HG03342 (cell line): ENCODE data around the gene SAMSN1.
"Not testable (repeated sequence)": the region's sequence is repeated elsewhere in the genome, so short reads cannot be mapped to it uniquely, and the experiment has no call there.

ENCODE experiments used
- ATAC-seq: cut with Tn5 transposase; IDR thresholded peaks from one replicate; pipeline ENCODE4 v1.9.1; 2021; ENCODE audit warnings: mild to moderate bottlenecking, moderate library complexity; ENCODE audit not compliant: unreplicated experiment

Gene SAMSN1

DNA sequence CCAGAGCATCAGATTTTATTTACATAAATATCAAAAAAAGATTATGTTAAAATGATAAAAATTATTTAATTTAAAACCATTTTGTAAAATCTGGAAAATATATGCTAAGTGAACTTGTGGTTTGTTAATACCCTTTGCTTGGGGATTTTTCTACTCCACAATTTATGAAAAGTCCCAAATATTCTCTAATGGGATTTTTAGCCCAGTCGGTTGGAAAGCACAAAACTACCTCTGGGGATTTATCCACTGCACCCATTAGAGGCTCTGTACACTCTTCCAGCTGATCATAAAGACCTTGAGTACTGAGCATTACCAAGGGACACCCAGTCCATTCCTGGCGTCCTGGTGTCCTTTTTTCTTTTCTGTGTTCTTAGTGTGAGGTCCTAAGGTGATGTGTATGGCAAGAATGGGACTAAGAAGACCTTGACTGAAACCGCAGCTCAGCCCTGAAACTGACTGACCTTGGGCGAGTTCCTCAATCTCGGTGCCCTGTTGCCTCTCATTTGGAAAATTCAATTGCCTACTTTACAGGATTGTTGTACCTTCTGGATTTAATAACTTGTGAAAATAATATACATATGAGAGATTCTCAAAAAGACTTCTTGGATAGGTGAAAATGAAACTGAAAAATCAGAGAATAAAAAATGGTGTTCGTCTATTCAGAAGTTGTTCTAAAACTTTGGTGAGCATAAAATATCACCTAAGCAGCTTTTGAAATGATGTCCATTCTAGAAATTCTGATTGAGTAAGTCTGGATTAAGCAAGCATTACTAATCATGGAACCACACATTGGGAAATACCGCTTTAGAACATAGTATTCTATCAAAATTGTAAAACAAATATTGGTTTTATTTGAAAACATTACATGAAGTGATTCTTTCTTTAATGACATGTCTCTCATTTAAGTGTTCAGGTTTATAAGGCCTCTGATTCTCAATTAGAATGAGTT, 21.5 kb upstream of the SAMSN1 start:
- ATAC-seq: no peak

DNA sequence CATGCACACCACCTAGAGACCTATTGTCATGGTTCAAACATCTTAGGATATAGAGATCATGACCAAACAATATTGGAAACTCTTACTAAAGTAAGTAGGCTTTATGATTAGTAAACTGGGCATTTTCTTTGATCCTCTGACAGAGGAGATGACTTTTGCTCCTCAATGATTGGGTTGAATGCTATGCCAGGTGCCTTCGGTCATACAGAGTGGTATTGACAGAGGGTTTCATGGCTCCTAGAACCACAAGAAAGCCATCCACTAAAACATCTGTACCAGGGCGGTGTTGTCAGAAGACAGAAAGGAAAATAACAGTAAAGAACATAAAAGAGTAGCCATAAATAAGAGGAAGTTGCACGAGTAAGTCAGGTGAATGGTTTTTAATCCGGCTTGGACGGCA, 20.8 kb upstream of the SAMSN1 start:
- ATAC-seq: no peak

DNA sequence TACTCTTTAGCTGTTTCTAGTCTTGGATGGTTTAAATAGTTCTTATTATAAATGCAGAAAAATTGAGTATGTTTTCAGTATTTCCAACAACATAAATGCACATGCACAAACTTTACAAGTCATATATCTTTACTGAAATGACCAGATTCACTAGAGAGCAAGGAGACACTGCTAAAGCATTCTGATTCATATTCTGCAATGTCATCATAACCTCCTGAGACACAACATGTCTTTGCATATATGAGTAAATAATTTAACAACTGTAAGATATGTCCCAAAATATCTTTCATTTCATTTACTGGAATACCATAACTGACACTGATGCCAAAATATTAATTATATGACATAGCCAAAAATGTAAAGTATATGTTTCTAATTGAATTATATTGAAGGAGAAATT, 16.8 kb upstream of the SAMSN1 start:
- no peak for ATAC-seq

DNA sequence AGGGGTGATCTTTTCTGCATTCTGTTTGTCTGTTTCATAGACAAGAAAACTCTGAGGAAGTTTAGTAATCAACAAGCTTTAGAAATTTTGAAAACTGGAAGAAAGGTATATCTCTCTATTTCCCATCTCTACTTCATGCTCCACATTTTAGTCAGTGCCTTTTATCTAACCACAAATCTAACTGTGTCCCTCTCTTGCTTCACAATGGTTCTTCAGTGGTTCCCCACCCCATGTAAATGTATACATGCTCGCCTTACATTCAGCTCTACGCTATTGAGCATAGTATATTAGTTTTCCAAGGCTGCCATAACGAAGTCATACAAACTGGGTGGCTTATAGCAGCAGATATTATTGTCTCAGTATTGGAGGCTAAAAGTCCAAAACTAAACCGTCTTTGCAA, 14.4 kb upstream of the SAMSN1 start:
- no peak for ATAC-seq

DNA sequence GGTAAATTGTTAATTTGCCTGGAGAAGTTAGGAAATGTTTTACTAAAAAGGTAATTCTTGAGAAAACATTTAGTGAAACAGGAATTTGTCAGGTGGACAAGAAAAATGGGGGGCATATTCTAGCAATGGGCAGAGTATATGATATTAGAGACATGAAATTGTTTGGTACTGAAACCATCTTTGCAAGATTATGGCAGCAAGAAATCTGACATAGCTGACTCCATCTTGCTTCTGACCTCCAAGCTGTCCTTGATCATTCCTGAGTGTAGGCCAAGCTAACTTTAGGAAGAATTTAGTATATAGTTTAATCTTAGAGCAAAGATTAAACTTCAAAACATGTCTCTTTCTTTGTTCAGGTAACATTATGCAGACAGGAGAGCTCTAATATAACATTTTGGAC, 14.0 kb upstream of the SAMSN1 start:
- no peak for ATAC-seq

DNA sequence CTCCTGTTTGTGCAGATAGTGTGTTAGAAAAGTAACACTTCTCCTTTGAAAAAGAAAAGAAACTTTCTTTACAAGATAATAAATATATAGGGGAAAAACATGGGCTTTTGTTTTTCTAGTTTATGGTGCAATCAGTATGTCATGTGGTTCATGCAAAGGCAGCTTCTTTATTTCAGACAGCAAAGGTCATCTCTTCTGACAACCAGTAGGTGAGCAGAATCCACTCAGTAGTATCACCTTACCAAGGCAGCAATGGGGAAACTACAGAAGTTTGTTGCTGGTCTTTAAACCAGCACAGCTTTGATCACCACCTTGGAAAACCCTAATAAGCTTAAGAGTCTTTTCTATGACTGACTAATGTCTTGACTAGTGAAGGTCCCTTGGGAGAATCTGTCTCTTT, 13.0 kb upstream of the SAMSN1 start:
- ATAC-seq: no peak

DNA sequence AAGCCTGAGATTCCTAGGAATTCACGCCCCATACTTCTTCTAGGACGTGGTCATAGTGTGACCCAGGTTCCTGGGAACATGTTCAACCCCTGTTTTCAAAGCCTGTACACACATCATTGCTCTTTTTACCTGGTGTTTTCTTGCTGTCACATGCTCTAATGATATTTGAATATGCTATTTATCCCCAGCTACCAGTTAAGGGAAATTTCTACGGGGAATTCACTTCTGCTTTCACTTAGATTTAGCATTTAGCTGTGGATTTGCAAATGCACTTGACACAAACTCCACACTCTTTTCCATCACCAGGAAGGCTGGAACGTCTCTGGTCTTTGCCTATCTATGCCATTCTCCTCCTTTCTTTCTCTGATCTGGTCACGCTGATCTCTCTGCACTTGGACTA, 11.3 kb upstream of the SAMSN1 start:
- ATAC-seq: no peak

DNA sequence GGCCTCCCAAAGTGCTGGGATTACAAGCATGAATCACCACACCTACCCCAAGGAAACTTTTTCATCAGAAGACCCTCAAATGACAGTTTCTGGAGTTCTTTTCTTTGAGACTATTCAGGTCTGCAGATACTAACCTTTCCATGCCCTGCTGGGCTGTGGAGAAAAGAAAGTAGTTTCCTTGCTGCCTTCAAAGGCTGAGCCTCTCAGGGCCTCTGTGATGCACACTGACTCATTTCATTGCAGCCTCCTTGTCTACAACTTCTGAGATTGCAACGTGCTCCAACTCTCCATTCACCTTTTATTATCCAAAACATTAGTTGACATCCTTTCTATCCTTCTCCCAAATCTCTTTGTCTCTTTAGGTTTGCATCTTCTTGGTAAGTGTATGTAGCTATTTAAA, 8.8 kb upstream of the SAMSN1 start:
- no peak for ATAC-seq

DNA sequence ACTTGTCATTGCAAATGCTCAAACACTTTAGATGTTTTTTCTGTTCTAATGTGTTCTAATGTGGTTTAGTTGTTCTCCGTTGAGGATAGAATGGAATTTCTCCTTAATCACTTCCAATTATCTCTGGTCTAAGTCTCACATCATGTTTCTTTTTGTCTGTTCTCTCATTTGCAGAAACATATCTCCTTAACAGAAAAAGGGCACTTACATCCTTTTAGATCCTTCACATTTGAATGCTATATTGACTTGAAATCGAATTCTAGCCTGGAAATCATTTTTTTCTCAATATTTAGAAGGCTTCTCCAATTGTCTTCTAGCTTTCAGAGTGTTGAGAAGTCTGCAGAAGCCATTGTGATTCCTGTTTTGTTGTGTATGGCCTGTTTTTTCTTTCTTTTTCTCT, 7.3 kb upstream of the SAMSN1 start:
- no peak for ATAC-seq

DNA sequence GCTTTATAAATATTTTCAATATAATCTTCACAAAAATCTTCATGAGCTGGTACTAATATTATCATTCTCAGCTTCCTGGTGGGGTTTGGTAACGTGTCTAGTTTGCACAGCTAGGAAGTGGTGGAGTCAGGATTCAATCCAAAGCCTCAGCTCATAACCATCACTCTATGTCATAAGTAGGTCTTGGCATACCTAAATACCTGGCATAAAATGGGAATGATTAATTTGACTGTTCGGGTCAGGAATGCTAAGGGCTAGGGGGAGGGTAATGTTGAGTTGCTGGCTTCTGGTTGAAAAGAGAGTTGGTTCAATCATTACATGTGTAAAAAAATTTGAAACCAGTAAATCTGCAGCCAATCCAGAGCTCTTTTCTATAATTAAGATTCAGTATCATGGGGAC, 5.6 kb upstream of the SAMSN1 start:
- ATAC-seq: no peak

DNA sequence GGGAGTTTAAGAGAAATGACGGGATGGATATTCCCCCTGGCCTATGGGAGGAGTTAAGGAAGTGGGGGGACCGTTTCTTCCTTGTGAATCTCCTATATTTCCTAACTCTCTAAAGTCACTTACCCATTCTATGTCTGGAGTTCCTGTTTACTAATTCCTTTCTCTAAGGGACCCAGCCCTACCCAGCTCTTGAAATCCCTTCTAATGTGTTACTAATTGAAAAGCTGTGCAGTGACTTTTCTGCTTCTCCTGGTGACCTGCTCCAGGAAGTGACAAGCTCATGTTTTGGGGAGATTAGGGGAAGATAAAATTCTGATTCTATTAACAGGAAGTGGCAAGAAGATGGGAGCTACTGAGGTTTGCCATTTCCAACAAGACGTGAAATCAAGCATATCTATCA, 4.0 kb upstream of the SAMSN1 start:
- no peak for ATAC-seq

DNA sequence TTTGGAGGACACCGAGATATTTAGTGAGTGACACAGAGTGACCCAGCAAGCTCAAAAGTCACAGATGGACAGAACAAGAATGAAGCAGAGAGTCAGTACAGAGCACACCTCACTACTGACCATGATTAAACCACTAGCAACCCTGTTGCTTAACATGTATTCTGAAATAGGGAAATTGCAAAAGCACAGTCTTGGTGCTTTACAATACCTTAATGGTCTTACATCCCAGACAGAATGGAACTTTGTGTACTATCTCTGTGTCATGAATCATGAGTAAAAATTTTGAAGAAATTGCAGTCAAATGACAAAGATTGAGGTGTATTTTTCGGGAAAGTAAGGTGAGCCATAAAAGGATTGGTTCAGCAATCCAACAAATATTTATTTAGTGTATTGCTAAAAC, 2.7 kb upstream of the SAMSN1 start:
- ATAC-seq: no peak

DNA sequence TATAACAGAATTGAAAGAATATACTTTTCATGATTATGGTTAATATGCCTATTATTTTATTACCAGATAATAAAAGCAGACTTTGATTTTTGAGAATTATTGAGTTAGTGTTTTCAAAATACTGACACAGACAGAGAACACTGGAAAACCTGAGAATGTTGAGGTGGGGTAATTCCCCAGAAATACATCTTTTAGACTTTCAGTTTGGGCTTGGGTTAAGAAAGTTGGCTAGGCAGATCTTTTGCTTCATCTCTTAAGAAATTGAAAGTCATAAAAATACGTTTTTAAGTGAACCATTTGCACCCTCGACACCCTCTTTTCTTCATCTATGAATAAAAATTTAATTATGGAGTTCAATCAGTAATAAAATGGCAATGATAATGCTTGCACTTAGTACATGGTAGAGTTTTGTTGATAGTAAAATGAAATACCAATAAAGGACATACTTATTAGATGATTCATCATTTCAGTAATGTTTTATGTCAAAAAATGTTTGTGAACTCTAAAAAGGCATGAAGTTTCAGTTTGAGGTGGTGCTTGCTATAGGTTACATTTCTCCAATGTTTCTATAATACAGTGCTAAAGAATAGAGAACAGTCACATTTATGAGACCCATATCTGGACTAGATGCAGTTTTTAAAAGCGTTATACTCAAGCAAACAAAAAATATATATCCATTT, 1.9 kb upstream of the SAMSN1 start:
- no peak for ATAC-seq

DNA sequence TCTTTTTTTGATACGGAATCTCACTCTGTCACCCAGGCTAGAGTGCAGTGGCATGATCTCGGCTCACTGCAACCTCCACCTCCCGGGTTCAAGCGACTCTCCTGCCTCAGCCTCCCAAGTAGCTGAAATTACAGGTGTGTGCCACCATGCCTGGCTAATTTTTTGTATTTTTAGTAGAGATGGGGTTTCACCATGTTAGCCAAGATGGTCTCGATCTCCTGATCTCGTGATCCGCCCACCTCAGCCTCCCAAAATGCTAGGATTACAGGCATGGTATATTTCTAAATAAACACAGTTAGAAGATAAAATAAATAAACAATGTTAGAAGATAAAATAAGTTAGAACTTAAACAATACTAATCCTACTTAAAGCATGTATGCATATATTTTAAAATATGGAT, 604 bp upstream of the SAMSN1 start:
- not testable (repeated sequence) for ATAC-seq

DNA sequence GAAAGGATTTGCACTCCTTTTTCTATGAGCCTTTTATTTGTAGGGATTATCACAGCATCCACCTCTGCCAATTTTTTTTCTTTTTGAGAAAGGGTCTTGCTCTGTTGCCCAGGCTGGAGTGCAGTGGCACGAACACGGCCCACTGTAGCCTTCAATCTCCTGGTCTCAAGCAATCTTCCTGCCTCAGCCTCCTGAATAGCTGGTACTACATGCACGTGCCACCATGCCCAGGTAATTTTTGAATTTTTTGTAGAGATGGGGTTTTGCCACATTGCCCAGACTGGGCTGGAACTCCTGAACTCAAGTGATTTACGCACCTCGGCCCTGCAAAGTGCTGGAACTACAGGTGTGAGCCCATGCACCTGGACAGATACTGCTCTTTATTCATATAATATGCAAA, 2.1 kb downstream of the SAMSN1 start:
- no peak for ATAC-seq

DNA sequence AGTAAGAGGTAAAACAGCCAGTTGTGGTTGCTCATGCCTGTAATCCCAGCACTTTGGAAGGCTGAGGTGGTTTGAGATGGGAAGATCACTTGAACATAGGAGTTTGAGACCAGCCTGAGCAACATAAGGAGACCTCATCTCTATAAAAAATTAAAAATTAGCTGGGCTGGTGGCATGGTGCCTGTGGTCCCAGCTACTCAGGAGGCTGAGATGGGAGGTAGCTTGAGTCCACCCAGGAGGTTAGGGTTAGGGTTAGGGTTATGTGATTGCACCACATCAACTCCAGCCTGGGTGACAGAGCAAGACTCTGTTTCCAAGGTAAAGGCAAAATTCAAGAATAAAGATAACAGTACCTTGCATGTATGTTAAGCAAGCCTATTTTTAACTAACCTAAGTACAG, 3.5 kb downstream of the SAMSN1 start:
- ATAC-seq: no peak

DNA sequence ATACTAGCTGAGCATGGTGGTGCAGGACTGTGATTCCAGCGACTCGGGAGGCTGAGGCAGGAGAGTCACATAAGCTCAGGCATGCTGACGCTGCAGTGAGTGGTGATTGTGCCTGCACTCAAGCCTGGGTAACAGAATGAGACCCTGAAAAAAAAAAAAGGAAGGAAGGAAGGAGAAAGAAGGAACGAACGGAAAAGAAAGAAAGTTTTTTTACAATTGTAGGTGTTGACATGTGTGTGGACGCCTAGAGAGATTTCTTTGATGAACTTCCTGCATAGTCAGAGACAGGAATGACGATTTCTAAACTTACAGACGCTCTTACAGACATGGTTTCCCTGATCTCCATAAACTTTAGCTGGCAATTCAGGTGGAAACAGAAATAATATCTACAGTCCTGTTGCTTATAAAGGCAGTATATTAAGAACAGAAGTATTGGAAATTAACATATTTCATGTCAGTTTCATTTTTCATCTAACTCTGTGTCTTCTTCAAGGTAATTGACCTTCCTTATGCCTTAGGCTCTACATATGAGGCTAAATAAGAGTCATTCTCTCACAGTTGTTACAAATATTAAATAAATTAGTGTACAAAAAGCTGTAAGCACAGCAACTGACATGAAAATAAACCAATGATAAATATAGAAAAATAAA, 4.1 kb downstream of the SAMSN1 start:
- ATAC-seq: no peak

DNA sequence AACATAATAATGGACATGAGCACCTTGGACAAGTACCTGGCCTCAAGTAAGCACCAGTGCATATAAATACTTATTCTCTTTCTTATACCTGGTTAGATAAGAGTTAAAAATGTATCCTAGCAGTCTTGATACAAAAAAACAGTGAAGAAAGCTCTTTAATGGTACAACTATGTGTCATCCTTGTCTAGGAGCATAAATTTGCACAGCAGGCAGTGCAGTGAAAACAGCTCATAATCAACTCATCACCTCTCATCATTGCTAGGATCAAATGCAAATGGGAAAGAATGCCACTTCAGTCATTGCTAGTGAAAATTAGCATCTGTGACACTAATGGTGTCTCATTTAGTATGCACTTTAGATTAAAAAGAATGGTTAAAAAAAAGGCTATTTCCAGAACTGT, 7.6 kb downstream of the SAMSN1 start:
- ATAC-seq: no peak

DNA sequence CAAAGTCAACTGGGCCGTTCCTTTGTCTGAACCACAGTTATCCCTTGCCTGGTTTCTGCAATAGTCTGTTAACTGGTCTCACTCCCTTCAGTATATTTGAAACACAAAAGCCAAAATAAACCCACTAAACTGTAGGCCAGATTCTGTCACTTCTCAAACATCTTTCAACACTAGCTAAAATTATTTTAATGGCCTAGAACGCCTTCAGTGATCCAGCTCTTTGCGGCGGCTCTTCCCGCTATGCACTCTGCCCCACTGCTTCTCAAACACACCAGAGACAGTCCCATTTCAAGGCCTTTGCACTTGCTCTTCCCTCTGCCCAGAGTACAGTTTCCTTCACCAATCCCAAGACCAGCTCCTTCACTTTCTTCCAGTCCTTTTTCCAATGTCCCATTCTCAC, 9.2 kb downstream of the SAMSN1 start:
- ATAC-seq: no peak

DNA sequence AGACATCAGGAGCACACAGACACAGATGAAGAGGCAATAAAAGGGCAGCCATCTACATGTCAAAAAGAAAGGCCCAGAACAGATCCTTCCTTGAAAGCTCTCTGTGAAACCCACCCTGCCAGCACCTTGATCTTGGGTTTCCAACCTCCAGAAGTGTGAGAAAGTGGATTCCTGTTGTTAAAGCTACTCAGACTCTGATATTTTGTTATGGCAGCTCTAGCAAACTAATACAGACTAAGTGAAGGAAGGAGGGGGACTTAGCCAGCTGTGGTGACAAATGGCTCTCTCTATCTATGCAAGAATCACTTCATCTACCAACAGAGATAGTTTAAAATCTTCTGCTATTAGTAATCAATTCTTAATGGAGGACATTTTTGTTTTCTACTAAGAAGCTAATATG, 10.4 kb downstream of the SAMSN1 start:
- no peak for ATAC-seq

DNA sequence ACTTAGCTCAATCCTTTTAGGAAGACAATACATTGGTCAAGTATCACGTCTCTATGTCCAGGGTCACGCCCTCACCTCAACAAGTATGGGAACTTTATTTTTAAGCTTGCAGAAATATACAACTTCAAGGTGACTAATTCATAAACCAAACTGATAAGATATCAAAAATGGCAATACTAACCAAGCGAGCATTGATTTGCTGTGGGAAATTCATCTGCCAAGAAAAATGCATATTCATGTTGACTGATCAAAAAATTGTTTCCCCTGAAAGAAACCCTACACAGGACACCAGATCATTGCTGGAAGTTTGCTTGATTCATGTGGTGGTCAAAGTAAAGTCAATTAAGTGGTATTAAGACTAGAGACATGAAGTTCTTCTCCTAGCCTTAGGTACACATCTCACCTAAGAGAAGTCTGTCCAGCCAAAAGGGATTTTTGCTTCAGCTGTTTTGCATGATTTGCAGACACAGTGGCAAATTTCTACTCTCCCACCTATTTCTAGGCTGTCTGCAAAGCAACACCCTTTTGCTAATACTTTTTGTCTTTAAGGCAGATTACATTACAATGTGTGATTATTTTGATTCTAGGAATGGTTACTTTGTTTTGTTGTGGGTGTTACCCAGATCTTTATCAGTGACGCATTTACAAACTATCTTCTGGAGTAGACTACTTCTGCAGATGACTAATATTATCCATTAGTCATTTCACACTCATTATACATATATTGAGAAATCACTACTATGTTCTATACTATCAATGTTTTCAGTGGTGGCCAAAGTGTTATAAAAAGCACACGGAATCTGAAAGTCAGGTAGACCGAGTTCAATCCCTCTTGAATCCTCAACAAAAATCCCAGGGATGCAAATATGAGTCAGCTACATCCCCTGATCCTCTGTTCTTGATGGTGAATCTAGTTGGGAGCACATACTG, 12.4 kb downstream of the SAMSN1 start:
- ATAC-seq: peak; percentile 85
